GM12878 (cell line): ENCODE results near the gene CD48. TPM values are rescaled to one million over a fixed set of nuclear protein-coding genes. Genes with fewer than 3 reads are reported as not detected.

Experiments
- CREB1 ChIP-seq: IDR thresholded peaks from 2 replicates; pipeline ENCODE4 v1.6.1; 2012; ENCODE audit warnings: low read depth, mild to moderate bottlenecking, inconsistent platforms
- EED ChIP-seq: sonication (generic); IDR thresholded peaks from 2 replicates; pipeline ENCODE4 v1.6.1; 2016; ENCODE audit warnings: antibody characterized with exemption, low read depth
- HDAC6 ChIP-seq: fragments of 200-600 bp; sonication (generic); IDR thresholded peaks from one replicate; pipeline ENCODE4 v1.8.0; 2017; ENCODE audit warnings: antibody characterized with exemption; ENCODE audit not compliant: unreplicated experiment
- IRF3 ChIP-seq: fragments of 450-650 bp; IDR thresholded peaks from 2 replicates; pipeline ENCODE4 v1.6.1; 2014; ENCODE audit warnings: mild to moderate bottlenecking
- JUNB ChIP-seq: IDR thresholded peaks from 2 replicates; pipeline ENCODE4 v1.6.1; 2016; ENCODE audit warnings: antibody characterized with exemption, mild to moderate bottlenecking
- NKRF ChIP-seq: fragments of 450-650 bp; conservative IDR thresholded peaks from 2 replicates; pipeline ENCODE4 v1.6.1; 2017; ENCODE audit warnings: mild to moderate bottlenecking, moderate library complexity
- NR2C1 ChIP-seq: fragments of 450-650 bp; IDR thresholded peaks from 2 replicates; pipeline ENCODE4 v1.6.1; 2017; ENCODE audit warnings: antibody characterized with exemption, mild to moderate bottlenecking, moderate library complexity
- SMAD5 ChIP-seq: IDR thresholded peaks from 2 replicates; pipeline ENCODE4 v1.6.1; 2016; ENCODE audit warnings: antibody characterized with exemption, low read depth
- SMARCA5 ChIP-seq: fragments of 450-650 bp; IDR thresholded peaks from 2 replicates; pipeline ENCODE4 v1.6.1; 2017; ENCODE audit warnings: mild to moderate bottlenecking
- SREBF1 ChIP-seq: IDR thresholded peaks from 2 replicates; pipeline ENCODE4 v1.6.1; 2012; ENCODE audit warnings: mild to moderate bottlenecking, low read length
- TCF3 ChIP-seq: IDR thresholded peaks from 2 replicates; pipeline ENCODE4 v1.6.1; 2012; ENCODE audit warnings: low read depth, mild to moderate bottlenecking, low read length, borderline replicate concordance; ENCODE audit not compliant: insufficient read depth
- ZNF622 ChIP-seq: fragments of 450-650 bp; IDR thresholded peaks from 2 replicates; pipeline ENCODE4 v1.6.1; 2017; ENCODE audit warnings: mild to moderate bottlenecking, inconsistent platforms
- ZNF687 ChIP-seq: fragments of 450-650 bp; IDR thresholded peaks from 2 replicates; pipeline ENCODE4 v1.6.1; 2017; ENCODE audit warnings: mild to moderate bottlenecking, moderate library complexity
- polyA plus RNA-seq, 11 experiments: library from polyadenylated mRNA; depleted of rRNA in 4 of 11; unstranded in 6 of 11; stranded (reverse) in 5 of 11; fragments of >200 nt; fragmentation: Nextera tagmentation in 4 of 11; fragmentation: Illumina TruSeq in 1 of 11; extraction: Ambion mirVana in 4 of 11; extraction: Trizol in 1 of 11; gene quantifications; 1 replicate in 1 of 11; 2 replicates in 10 of 11; pipeline versions ENCODE4 v1.2.1 to v1.2.3, GENCODE V29; 2011 to 2016; ENCODE audit warnings: inconsistent platforms in 2 of 11, missing spikeins in 2 of 11, low read depth in 1 of 11
- total RNA-seq, 4 experiments: library from RNA; depleted of rRNA in 3 of 4; stranded (reverse); fragments of >200 nt in 3 of 4; fragmentation: Illumina TruSeq in 1 of 4; extraction: Trizol in 1 of 4; gene quantifications; 2 replicates each; pipeline versions ENCODE4 v1.2.1 to v1.2.3, GENCODE V29; 2013 to 2021
- TF ChIP-seq, protein P1 (sequence below): fragments of 450-650 bp; formaldehyde crosslinking; IDR thresholded peaks from 2 replicates; pipeline ENCODE4 v1.4.0; 2020; ENCODE audit warnings: mild to moderate bottlenecking, moderate library complexity
- TF ChIP-seq, protein P2 (sequence below): fragments of 450-650 bp; formaldehyde crosslinking; IDR thresholded peaks from 2 replicates; pipeline ENCODE4 v1.4.0; 2022; ENCODE audit warnings: mild to moderate bottlenecking, moderate library complexity

CD48 gene
- total and polyA plus RNA-seq, 10 of the 15 experiments (the other 5 are each of a cell fraction or from before 2014, with no cell fraction given), result 302 to 1,315 (median 430) TPM

- TF ChIP-seq TCF3 (no peak), CREB1 (0 out of 2 replicates have a peak, but pooled peaks have one; percentile 11), ZNF622 (no peak), SMAD5 (0 out of 2 replicates have a peak, but pooled peaks have one; percentile 30), EED (0 out of 2 replicates have a peak, but pooled peaks have one; percentile 53), IRF3 (no peak), NR2C1 (no peak), JUNB (no peak), NKRF (no peak), HDAC6 (no peak), ZNF687 (no peak), SREBF1 (no peak), SMARCA5 (no peak)
- TF ChIP-seq, protein P1, sequence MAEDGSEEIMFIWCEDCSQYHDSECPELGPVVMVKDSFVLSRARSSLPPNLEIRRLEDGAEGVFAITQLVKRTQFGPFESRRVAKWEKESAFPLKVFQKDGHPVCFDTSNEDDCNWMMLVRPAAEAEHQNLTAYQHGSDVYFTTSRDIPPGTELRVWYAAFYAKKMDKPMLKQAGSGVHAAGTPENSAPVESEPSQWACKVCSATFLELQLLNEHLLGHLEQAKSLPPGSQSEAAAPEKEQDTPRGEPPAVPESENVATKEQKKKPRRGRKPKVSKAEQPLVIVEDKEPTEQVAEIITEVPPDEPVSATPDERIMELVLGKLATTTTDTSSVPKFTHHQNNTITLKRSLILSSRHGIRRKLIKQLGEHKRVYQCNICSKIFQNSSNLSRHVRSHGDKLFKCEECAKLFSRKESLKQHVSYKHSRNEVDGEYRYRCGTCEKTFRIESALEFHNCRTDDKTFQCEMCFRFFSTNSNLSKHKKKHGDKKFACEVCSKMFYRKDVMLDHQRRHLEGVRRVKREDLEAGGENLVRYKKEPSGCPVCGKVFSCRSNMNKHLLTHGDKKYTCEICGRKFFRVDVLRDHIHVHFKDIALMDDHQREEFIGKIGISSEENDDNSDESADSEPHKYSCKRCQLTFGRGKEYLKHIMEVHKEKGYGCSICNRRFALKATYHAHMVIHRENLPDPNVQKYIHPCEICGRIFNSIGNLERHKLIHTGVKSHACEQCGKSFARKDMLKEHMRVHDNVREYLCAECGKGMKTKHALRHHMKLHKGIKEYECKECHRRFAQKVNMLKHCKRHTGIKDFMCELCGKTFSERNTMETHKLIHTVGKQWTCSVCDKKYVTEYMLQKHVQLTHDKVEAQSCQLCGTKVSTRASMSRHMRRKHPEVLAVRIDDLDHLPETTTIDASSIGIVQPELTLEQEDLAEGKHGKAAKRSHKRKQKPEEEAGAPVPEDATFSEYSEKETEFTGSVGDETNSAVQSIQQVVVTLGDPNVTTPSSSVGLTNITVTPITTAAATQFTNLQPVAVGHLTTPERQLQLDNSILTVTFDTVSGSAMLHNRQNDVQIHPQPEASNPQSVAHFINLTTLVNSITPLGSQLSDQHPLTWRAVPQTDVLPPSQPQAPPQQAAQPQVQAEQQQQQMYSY (CRISPR knock-in tag), result no peak
- TF ChIP-seq, protein P2, sequence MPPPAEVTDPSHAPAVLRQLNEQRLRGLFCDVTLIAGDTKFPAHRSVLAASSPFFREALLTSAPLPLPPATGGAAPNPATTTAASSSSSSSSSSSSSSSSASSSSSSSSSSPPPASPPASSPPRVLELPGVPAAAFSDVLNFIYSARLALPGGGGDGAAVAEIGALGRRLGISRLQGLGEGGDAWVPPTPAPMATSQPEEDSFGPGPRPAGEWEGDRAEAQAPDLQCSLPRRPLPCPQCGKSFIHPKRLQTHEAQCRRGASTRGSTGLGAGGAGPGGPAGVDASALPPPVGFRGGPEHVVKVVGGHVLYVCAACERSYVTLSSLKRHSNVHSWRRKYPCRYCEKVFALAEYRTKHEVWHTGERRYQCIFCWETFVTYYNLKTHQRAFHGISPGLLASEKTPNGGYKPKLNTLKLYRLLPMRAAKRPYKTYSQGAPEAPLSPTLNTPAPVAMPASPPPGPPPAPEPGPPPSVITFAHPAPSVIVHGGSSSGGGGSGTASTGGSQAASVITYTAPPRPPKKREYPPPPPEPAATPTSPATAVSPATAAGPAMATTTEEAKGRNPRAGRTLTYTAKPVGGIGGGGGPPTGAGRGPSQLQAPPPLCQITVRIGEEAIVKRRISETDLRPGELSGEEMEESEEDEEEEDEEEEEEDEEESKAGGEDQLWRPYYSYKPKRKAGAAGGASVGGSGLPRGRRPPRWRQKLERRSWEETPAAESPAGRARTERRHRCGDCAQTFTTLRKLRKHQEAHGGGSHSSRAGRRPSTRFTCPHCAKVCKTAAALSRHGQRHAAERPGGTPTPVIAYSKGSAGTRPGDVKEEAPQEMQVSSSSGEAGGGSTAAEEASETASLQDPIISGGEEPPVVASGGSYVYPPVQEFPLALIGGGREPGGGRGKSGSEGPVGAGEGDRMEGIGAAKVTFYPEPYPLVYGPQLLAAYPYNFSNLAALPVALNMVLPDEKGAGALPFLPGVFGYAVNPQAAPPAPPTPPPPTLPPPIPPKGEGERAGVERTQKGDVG, result no peak
Observed at GRCh38 chr1:160665330-160666078, 46.1 kb downstream of the CD48 start (continued).
